GM18526 (cell line): ENCODE results near the gene NLRC5.

ENCODE experiments used
- POLR2A ChIP-seq: IDR thresholded peaks from 3 replicates; pipeline ENCODE4 v1.6.1; 2011; ENCODE audit not compliant: insufficient read length; ENCODE audit errors: extremely low read depth

Gene NLRC5

DNA sequence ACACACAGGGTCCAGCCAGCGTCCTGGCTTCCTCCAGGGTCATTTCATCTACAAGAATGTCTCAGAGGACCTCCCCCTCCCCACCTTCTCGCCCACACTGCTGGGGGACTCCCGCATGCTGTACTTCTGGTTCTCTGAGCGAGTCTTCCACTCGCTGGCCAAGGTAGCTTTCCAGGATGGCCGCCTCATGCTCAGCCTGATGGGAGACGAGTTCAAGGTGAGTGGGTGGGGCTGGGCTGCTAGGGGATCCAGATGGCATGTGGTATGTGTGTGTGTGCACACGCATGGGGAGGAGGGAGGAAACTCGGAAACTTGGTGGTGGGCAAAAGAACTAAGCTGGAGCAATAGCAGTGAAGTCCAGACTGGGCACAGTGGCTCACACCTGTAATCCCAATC is 16.1 kb upstream of the NLRC5 start:
- no peak for TF ChIP-seq POLR2A

DNA sequence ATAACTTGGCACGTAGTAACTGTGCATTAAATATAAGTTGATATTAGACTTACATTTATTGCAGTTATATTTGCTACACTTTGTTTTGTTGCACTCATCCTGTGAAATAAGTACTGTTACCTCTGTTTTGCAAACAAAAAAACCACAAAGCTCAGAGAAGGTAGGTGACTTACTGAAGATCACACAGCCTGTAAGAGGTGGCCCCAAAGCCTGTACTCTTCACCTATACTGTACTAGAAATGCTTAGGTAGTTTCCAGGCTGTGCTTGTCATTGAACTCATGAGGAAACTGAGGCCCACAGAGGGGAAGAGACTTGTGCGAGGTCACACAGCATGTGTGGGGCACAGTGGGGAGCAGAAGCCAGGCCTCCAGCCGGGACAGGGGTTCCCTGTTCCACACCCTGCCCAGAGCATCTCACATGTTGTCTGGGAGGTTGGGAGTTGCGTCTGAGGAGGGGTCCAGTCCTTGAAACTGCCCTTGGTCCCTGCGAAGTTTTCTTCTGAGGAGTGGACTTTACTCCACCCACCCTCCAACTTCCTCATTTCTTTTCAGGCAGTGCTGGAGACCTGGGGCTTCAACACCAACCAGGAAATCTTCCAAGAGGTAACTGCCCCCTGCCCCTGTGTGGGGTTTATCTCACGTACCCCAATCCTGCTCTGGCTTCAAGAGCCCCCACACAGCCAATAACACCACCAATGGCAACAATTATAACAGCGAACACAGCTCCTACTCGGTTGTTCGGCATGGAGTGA is 14.6 kb upstream of the NLRC5 start:
- TF ChIP-seq POLR2A: no peak

DNA sequence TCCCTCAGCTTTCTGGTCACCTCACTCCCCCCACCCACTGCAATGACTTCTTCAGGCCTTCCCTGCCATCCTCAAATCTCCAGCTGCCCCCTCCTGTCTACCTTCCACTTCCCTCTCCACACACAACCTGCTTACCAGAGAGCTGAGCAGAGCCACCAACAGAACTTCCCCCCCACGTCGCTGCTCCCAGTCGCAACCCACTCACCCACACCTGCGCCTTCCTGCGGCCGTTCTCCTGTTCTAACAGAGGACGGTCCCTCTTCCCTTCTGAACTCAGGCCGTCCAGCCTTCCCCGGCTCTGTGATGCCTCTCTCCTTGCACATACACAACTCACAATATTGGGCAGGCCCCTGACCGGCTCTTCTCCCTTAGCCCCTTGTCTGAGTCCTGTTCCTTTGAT is 13.6 kb upstream of the NLRC5 start:
- TF ChIP-seq POLR2A: no peak

DNA sequence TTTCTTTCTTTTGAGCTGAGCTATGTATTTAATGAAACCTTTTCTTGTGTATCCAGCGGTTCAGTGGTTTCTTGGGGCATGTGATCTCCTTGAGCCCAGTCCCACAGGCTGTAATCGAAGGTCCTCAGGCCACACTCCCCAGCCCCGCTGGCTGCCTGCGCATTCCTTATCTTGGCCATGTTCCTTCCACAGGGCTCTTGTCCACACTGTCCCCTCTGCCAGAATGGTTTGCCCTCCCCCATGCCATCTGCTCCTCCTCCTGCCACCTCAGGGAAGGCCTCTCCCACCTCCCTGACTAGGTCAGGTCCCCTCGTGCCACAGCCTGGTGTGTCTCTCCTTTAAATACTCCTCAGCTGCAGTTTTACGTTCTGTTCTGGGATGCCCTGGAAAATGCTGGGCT is 12.1 kb upstream of the NLRC5 start:
- TF ChIP-seq POLR2A: no peak

DNA sequence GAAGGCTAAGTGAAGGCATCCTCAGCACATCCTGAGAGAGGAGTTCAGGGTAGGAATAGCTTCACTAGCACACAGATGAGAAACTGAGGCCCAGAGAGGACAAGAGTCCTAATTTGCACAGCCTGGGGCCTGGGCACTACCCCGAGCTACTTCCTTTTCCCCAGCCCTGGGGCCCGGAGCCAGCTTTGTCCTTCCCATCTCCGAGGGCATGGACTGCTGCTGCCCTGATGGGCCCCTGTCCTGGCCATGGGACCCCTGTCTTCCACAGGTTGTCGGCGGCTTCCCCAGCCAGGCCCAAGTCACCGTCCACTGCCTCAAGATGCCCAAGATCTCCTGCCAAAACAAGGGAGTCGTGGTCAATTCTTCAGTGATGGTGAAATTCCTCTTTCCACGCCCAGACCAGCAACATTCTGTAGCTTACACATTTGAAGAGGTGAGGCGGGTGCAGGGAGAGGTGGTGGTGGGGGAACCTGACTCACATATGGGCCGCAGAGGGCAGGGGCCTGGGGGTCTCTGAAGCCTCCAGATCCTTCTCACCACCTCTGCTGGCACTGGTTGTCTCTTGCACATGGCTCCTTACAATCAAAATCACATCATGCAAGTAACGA is 11.4 kb upstream of the NLRC5 start:
- TF ChIP-seq POLR2A: no peak

DNA sequence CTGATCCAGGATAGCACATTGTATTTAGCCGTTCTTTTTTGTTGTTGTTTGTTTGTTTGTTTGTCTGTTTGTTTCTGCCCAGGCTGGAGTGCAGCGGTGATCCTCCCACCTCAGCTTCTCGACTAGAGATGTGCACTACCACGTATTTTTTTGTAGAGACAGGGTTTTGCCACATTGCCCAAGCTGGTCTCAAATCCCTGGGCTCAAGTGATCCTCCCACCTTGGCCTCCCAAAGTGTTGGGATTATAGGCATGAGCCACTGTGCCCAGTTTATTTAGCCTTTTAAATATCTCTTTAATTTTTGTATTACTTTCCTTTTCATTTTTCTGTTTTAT is 9.2 kb upstream of the NLRC5 start:
- TF ChIP-seq POLR2A: no peak

DNA sequence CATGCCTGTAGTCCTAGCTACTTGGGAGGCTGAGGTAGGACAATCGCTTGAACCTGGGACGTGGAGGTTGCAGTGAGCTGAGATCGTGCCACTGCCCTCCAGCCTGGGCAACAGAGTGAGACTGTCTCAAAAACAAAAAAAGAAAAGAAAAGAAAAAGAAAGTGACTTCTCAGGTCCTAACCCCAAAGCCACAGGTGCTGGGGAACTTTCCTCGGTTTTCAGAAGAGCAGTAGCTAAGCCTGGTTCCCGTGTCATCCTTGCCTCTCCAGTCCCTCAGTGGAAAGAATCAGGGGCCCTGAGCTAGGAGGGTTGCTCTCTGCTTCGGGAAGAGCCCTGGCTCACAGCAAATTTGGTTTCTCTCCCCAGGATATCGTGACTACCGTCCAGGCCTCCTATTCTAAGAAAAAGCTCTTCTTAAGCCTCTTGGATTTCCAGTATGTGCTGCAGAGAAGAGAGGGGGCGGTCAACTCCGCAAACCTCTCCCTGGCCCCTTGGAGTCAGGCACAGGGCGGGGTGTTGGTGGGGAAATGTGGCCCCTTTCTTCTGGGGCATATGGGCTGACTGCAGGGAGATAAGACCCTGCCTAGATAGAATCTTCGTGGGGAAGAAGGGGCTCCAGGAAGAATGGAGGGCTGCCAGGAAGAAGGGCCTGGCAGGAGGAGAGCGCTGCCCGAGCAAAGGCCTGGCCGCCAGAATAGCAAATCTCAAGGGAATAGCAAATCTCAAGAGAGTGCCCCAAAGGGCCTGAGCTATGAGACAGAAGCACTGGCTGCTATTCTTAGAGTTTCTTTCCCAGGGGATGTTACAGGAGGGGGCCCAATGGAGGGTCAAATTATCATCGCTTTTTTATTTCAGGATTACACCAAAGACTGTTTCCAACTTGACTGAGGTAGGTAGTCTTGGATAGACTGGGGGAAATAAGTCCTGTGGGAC is 8.3 kb upstream of the NLRC5 start:
- no peak for TF ChIP-seq POLR2A

DNA sequence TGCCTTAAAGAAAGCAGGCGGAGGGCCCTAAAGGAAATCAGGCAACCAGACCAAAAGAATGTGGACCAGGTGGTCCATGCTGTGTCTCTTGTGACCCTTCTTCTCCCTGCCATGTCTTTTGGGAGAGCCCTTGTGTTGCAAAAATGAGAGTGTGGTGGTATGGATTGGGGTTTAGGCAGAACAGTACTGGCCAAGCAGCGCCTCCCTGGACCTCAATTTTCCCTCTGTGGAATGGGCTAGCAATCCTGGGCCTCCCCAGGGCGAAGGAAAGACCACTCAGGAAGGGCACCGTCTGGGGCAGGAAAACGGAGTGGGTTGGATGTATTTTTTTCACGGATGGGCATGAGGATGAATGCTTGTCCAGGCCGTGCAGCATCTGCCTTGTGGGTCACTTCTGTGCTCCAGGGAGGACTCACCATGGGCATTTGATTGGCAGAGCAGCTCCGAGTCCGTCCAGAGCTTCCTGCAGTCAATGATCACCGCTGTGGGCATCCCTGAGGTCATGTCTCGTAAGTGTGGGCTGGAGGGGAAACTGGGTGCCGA is 7.6 kb upstream of the NLRC5 start:
- TF ChIP-seq POLR2A: no peak

DNA sequence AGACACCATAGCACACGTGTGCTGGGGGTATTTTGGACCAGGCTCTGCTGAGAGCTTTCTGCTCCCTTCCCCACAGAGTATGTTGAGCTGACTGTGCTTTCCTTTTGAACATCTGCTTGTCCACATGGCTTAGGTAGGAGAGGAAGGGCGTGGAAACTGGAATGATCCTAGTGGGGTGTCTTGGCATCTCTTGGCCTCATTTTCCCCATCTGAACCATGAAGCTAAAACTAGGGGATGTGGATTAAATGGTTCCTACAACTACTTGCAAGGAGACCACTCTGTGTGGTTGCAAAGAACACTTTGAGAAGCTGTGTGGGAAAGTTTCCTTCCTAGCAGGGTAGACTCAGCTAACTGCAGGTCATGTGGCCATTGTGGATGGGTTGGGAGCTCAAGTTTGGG is 6.7 kb upstream of the NLRC5 start:
- no peak for TF ChIP-seq POLR2A

DNA sequence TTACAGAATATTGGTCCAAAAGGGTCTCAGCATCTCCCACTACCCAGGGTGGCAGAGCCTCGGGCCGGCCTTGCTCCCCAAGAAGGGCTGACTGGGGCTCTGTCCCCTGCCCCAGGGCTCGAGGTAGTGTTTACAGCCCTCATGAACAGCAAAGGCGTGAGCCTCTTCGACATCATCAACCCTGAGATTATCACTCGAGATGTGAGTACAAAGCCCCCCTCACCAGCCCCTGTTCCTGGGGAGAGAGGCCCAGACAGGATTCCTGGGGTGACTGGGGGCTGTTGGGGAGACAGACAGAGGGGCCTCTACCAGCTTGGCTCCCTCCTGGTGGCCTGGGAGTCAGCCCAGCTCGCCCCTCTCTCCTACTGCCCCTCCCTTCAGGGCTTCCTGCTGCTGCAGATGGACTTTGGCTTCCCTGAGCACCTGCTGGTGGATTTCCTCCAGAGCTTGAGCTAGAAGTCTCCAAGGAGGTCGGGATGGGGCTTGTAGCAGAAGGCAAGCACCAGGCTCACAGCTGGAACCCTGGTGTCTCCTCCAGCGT is 6.1 kb upstream of the NLRC5 start:
- TF ChIP-seq POLR2A: no peak

DNA sequence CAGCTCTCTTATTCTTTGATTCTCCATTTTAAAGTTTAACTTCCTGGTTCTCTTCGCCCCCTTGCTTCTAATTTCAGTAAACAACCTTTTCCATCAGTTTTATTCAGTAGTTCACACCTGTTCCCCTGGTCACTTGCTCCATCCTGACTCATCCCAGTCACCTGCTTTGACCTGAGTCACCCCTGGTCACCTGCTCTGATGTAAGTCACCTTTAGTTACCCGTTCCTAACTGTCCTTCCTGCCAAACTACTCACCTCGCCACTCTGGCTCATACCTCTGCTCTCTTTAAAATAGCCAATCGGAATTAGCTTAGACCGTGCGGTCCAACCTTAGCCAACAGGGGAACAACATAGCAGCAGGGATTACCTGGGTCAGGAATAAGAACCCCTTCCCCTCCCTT is 4.7 kb upstream of the NLRC5 start:
- no peak for TF ChIP-seq POLR2A

DNA sequence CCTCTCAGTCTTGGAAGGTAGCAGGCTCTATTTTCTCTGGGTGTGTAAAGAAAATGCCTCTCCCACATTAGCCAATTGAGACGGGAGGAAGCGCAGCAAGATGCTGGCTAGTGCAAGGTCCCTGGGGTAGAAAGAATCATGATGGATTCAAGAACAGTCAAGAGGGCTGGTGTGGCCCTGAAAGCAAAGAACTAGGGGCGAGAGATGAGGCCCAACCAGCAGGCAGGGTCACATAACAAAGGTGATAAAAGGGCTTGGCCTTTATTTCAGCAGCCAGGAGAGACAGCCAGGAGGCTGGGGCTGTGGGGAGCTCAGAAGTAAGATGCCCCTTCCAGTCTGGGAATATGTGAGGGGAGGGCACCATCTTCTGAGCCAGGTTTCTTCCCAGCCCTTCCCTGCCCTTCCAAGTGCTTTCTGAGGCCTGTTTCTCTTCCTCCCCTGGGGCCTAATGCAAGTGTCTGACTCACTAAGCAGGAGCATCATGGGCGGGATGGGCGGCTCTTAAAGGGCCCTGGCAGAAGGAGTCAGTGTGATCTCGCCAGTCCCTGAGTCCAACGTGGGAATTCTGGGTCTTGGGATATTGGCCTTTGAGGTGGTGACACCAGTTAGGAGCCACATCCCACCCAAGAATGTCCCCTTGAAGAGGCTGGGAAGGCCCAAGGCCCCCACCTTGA is 3.9 kb upstream of the NLRC5 start:
- TF ChIP-seq POLR2A: no peak

DNA sequence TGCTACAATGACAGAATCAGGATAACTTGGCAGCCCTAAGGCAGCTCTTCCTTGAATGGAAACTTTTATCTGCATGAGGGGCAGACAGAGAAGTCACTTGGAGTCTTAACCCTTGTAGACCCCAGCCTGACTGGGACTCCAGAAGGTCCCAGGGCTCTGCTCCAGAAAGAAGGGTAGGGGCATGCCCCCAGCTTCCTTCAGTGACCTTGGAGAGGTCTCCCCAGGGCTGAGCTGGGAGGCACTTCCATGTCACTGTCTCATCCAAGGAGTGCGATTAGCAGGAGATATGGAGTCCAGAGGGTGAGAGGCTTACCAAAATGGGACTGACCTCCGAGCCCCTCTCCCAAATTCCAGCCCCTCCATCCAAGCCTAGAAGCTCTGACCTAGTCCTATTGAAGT is 3.4 kb upstream of the NLRC5 start:
- no peak for TF ChIP-seq POLR2A

DNA sequence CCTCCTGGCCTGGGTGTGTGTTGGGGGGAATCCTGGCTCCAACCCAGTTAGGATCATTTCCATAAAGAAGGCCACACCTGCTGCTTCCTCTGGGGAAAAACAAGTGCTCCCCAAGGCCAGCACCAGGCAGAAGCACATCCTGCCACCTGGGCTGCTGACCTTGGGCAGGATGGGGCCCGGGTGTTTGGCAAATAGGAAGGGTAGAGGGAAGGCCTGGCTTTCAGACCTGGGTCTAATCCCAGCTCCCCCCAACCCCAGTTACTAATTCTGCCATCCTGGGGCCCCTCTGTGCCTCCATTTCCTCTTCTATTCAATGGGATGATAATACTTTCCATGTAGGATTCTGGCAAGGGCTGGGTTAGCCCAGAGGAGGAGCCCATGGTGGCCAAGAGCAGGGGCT is 3.0 kb upstream of the NLRC5 start:
- no peak for TF ChIP-seq POLR2A

DNA sequence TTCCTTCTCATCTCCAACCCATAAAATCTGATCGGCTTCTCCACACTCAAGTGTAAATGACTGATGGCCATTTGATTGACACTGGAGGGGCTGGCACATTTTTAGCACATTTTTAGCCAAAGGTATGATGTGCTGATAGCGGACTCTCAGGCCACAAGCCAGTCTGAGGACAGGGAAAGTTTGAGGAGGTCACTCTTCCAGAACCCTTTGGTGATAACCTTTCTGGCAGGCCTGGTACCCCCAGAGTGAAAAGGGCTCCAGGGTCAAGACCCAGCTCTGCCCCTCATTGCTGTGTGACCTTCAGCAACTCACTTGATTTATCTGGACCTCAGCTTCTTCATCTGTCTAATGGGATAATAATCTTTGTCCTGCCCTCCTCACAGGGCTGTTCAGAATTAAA is 1.7 kb upstream of the NLRC5 start:
- TF ChIP-seq POLR2A: no peak
